K562 (cell line): ENCODE data around the gene EXOC4. TPM values are rescaled to one million over a fixed set of nuclear protein-coding genes. Genes with fewer than 3 reads are reported as not detected.

Experiments used
- ATAC-seq: fragments of 200-7000 bp; cut with Tn5 transposase; 3 replicates; pipeline ENCODE4 v1.9.1; 2020; ENCODE audit warnings: moderate library complexity
- BruUV-seq: library from RNA; stranded (reverse); fragments of 400-500 nt; replicated peaks from 2 replicates; lab custom pipeline; 2021; lab: Mats Ljungman, UMichigan
- CTCF ChIA-PET: fragments of 300-600 bp; formaldehyde crosslinking; extraction: SDS; loops from one replicate; lab custom pipeline; 2021; ENCODE audit warnings: low intra/inter-chr PET ratio; lab: Yijun Ruan, JAX
- POLR2A ChIA-PET: fragments of 300-600, 350-650 bp; sonication (Branson Sonifier 250); formaldehyde crosslinking; extraction: SDS; loops from one replicate; lab custom pipeline; 2021; ENCODE audit warnings: antibody characterized with exemption, inconsistent platforms; lab: Yijun Ruan, JAX
- DNase-seq, 4 experiments: peaks; one replicate each; pipeline versions ENCODE4 v3.0.0 to v3.0.0-alpha.2; 2011 to 2018; ENCODE audit warnings: low spot score in 3 of 4, mixed read lengths in 3 of 4; ENCODE audit errors: extremely low read depth in 1 of 4
- FAIRE-seq: peaks from 2 replicates; lab custom pipeline; 2011; peaks lifted over from hg19 to GRCh38; lab: Jason Lieb, UNC
- H2AFZ ChIP-seq: 2 replicates; pipeline ENCODE4 v1.6.0; 2011; ENCODE audit warnings: low read depth, low read length, control low read depth, inconsistent platforms
- H3K27ac ChIP-seq: fragments of 200-600 bp; 3 replicates; pipeline ENCODE4 v1.8.0; 2011; ENCODE audit warnings: low read depth, mild to moderate bottlenecking, control low read depth, inconsistent platforms, low read length, moderate library complexity, mixed read lengths; ENCODE audit errors: extremely low read depth
- H3K27me3 ChIP-seq, 2 experiments: fragments of 300-600 bp in 1 of 2; 2 replicates in 1 of 2; 3 replicates in 1 of 2; pipeline versions ENCODE4 v1.6.0 to v1.8.0; 2011; ENCODE audit warnings: inconsistent platforms in 2 of 2, low read length in 2 of 2, mild to moderate bottlenecking in 1 of 2, mixed read lengths in 1 of 2, moderate library complexity in 1 of 2; ENCODE audit not compliant: control insufficient read depth in 2 of 2, insufficient read depth in 2 of 2
- H3K36me3 ChIP-seq: fragments of 300-600 bp; 3 replicates; pipeline ENCODE4 v1.8.0; 2011; ENCODE audit warnings: mild to moderate bottlenecking, low read length, inconsistent platforms; ENCODE audit not compliant: control insufficient read depth, insufficient read depth
- H3K4me1 ChIP-seq, 2 experiments: fragments of 200-600 bp in 1 of 2; replicated peaks in 1 of 2; 2 replicates in 1 of 2; 3 replicates in 1 of 2; pipeline versions ENCODE4 v1.5.1 to v1.8.0; 2011; ENCODE audit warnings: inconsistent platforms in 2 of 2, low read length in 2 of 2, mild to moderate bottlenecking in 1 of 2, mixed read lengths in 1 of 2, moderate library complexity in 1 of 2; ENCODE audit not compliant: control insufficient read depth in 2 of 2, insufficient read depth in 2 of 2
- H3K4me2 ChIP-seq: 2 replicates; pipeline ENCODE4 v1.6.1; 2011; ENCODE audit warnings: low read length, control low read depth, inconsistent platforms, mixed read lengths; ENCODE audit not compliant: insufficient read depth
- H3K4me3 ChIP-seq: fragments of 200-600 bp; sonication (generic), shearing (Covaris generic); 2 replicates; pipeline ENCODE4 v1.5.1; 2016; ENCODE audit warnings: control low read depth, inconsistent platforms
- H3K79me2 ChIP-seq: fragments of 200-600 bp; 3 replicates; pipeline ENCODE4 v1.8.0; 2011; ENCODE audit warnings: low read length, inconsistent platforms; ENCODE audit not compliant: control insufficient read depth, insufficient read depth
- H3K9ac ChIP-seq, 2 experiments: 2 replicates each; pipeline versions ENCODE4 v1.6.0 to v1.6.1; 2011; ENCODE audit warnings: low read depth in 2 of 2, low read length in 2 of 2, control low read depth in 1 of 2, inconsistent platforms in 1 of 2, mild to moderate bottlenecking in 1 of 2, mixed read lengths in 1 of 2; ENCODE audit not compliant: insufficient read depth in 1 of 2
- H3K9me1 ChIP-seq: one replicate; pipeline ENCODE4 v1.6.0; 2011; ENCODE audit warnings: inconsistent platforms, mild to moderate bottlenecking, low read length, moderate library complexity; ENCODE audit not compliant: control insufficient read depth, insufficient read depth
- H3K9me3 ChIP-seq: replicated peaks from 2 replicates; pipeline ENCODE4 v1.5.1; 2011; ENCODE audit warnings: low read depth, low read length, inconsistent platforms; ENCODE audit not compliant: control insufficient read depth, insufficient read depth
- H4K20me1 ChIP-seq: replicated peaks from 2 replicates; pipeline ENCODE4 v1.6.1; 2011; ENCODE audit warnings: low read length, inconsistent platforms, mixed read lengths; ENCODE audit not compliant: control insufficient read depth, insufficient read depth
- ELF4 ChIP-seq: fragments of 450-650 bp; formaldehyde crosslinking; IDR thresholded peaks from 2 replicates; pipeline ENCODE4 v1.4.0; 2022; ENCODE audit warnings: missing genetic modification characterization
- FUS ChIP-seq: fragments of 200-400 bp; formaldehyde crosslinking; optimal IDR thresholded peaks from 2 replicates; pipeline ENCODE3; 2017; ENCODE audit warnings: low read depth, low read length
- HLTF ChIP-seq: fragments of 450-650 bp; IDR thresholded peaks from 2 replicates; pipeline ENCODE4 v1.6.1; 2016
- RBM25 ChIP-seq: fragments of 200-400 bp; formaldehyde crosslinking; IDR thresholded peaks from 2 replicates; pipeline ENCODE4 v1.6.1; 2018; ENCODE audit warnings: low read length, low read depth, moderate library complexity; ENCODE audit not compliant: severe bottlenecking
- ZNF707 ChIP-seq: fragments of 250-450 bp; sonication (Bioruptor Pico); conservative IDR thresholded peaks from 2 replicates; pipeline ENCODE4 v1.8.0; 2022; ENCODE audit warnings: inconsistent platforms, mild to moderate bottlenecking, moderate library complexity
- WGBS: fragments of 100-300 bp; shearing (Covaris generic); methylation state at CpG from one replicate; pipeline ENCODE4 v1.1.6; 2016; ENCODE audit warnings: low coverage, mixed read lengths; ENCODE audit not compliant: insufficient coverage; ENCODE audit errors: missing lambda C conversion rate; 5-methylcytosine and 5-hydroxymethylcytosine counted together
- in situ Hi-C: fragments of 300-500 bp; cut with MboI; formaldehyde crosslinking; loops from 4 replicates; pipeline ENCODE4 v1.15.0; 2018; ENCODE audit warnings: inconsistent platforms, mixed read lengths
- intact Hi-C: fragments of 100-400 bp; cut with micrococcal nuclease; formaldehyde crosslinking; loops from 2 replicates; pipeline ENCODE4 v1.14.2; 2022
- polyA plus RNA-seq, 8 experiments: library from polyadenylated mRNA; depleted of rRNA in 4 of 8; stranded (reverse) in 5 of 8; unstranded in 3 of 8; fragments of >200 nt; fragmentation: Nextera tagmentation in 2 of 8; fragmentation: Illumina TruSeq in 1 of 8; extraction: Ambion mirVana in 2 of 8; extraction: Trizol in 1 of 8; gene quantifications; 2 replicates each; pipeline versions ENCODE4 v1.2.1 to v1.2.3, GENCODE V29; 2011 to 2014; ENCODE audit warnings: inconsistent platforms in 1 of 8, missing spikeins in 1 of 8
- total RNA-seq, 7 experiments: library from RNA; depleted of rRNA in 6 of 7; stranded (reverse); fragments of >200 nt in 6 of 7; fragmentation: Illumina TruSeq in 2 of 7; extraction: Trizol in 2 of 7; gene quantifications; 2 replicates each; pipeline versions ENCODE4 v1.2.1 to v1.2.3, GENCODE V29; 2011 to 2021; ENCODE audit warnings: low replicate concordance in 1 of 7
- TF ChIP-seq, protein P1 (sequence below), 2 experiments: IDR thresholded peaks; 2 replicates each; pipeline ENCODE4 v1.6.1; 2012; ENCODE audit warnings: improper control_type of control experiment in 2 of 2, low read depth in 2 of 2, low read length in 2 of 2, borderline replicate concordance in 1 of 2
- TF ChIP-seq, protein P2 (sequence below): fragments of 150-350 bp; conservative IDR thresholded peaks from 2 replicates; pipeline ENCODE4 v1.6.1; 2014; ENCODE audit warnings: low read length
- TF ChIP-seq, protein P3 (sequence below), 2 experiments: fragments of 450-650 bp in 1 of 2; IDR thresholded peaks; 2 replicates each; pipeline ENCODE4 v1.6.1; 2011 to 2017; ENCODE audit warnings: low read depth in 2 of 2, antibody characterized with exemption in 1 of 2, borderline replicate concordance in 1 of 2, low read length in 1 of 2, mild to moderate bottlenecking in 1 of 2, mixed read lengths in 1 of 2; ENCODE audit not compliant: control insufficient read depth in 1 of 2
- TF ChIP-seq, protein P4 (sequence below): fragments of 450-650 bp; IDR thresholded peaks from 2 replicates; pipeline ENCODE4 v1.6.1; 2016; ENCODE audit warnings: borderline replicate concordance
- TF ChIP-seq, protein P5 (sequence below): fragments of 450-650 bp; formaldehyde crosslinking; IDR thresholded peaks from 2 replicates; pipeline ENCODE4 v1.4.0; 2022; ENCODE audit warnings: missing genetic modification characterization

Gene EXOC4
- total and polyA plus RNA-seq, 9 of the 15 experiments (the other 6 are each of a cell fraction or from before 2014, with no cell fraction given), result 18.5 to 73.1 (median 46.6) TPM

DNA sequence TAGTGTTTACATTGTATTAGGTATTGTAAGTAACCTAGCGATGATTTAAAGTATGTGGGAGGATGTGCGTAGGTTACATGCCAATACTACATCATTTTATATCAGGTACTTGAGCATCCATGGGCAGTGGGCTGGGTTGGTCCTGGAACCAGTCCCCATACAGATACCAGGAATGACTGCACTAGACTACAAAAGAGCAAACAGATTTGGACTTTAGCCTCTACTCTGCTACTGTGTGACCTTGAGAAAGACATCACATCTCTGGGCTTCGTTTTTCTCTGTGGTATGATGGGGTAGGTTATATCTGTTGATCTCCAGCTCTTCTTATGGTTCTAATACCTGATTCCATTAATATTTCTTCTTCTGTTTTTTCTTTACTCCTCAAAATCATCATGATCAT lies 461.8 kb downstream of the EXOC4 start:
- DNase-seq (no peak), FAIRE-seq (no peak), ATAC-seq (no peak)
- H3K79me2 ChIP-seq, result no peaks in the 10 kb centered on the region
- no peaks in the 10 kb centered on the region for H4K20me1 ChIP-seq
- no TSS peak for BruUV-seq
- TF ChIP-seq, protein P1, sequence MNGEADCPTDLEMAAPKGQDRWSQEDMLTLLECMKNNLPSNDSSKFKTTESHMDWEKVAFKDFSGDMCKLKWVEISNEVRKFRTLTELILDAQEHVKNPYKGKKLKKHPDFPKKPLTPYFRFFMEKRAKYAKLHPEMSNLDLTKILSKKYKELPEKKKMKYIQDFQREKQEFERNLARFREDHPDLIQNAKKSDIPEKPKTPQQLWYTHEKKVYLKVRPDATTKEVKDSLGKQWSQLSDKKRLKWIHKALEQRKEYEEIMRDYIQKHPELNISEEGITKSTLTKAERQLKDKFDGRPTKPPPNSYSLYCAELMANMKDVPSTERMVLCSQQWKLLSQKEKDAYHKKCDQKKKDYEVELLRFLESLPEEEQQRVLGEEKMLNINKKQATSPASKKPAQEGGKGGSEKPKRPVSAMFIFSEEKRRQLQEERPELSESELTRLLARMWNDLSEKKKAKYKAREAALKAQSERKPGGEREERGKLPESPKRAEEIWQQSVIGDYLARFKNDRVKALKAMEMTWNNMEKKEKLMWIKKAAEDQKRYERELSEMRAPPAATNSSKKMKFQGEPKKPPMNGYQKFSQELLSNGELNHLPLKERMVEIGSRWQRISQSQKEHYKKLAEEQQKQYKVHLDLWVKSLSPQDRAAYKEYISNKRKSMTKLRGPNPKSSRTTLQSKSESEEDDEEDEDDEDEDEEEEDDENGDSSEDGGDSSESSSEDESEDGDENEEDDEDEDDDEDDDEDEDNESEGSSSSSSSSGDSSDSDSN (IDR thresholded peaks at IDR 0.05; ENCODE audit: borderline replicate concordance in 1 of 2, low read depth in 2 of 2, low read length in 2 of 2), result no peak
- TF ChIP-seq ELF4 (CRISPR knock-in tag) (no peak), ZNF707 (CRISPR knock-in tag) (no peak), RBM25 (no peak), FUS (no peak), HLTF (no peak)
- TF ChIP-seq, protein P2, sequence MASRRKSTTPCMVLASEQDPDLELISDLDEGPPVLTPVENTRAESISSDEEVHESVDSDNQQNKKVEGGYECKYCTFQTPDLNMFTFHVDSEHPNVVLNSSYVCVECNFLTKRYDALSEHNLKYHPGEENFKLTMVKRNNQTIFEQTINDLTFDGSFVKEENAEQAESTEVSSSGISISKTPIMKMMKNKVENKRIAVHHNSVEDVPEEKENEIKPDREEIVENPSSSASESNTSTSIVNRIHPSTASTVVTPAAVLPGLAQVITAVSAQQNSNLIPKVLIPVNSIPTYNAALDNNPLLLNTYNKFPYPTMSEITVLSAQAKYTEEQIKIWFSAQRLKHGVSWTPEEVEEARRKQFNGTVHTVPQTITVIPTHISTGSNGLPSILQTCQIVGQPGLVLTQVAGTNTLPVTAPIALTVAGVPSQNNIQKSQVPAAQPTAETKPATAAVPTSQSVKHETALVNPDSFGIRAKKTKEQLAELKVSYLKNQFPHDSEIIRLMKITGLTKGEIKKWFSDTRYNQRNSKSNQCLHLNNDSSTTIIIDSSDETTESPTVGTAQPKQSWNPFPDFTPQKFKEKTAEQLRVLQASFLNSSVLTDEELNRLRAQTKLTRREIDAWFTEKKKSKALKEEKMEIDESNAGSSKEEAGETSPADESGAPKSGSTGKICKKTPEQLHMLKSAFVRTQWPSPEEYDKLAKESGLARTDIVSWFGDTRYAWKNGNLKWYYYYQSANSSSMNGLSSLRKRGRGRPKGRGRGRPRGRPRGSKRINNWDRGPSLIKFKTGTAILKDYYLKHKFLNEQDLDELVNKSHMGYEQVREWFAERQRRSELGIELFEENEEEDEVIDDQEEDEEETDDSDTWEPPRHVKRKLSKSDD, result no peak
- TF ChIP-seq, protein P3, sequence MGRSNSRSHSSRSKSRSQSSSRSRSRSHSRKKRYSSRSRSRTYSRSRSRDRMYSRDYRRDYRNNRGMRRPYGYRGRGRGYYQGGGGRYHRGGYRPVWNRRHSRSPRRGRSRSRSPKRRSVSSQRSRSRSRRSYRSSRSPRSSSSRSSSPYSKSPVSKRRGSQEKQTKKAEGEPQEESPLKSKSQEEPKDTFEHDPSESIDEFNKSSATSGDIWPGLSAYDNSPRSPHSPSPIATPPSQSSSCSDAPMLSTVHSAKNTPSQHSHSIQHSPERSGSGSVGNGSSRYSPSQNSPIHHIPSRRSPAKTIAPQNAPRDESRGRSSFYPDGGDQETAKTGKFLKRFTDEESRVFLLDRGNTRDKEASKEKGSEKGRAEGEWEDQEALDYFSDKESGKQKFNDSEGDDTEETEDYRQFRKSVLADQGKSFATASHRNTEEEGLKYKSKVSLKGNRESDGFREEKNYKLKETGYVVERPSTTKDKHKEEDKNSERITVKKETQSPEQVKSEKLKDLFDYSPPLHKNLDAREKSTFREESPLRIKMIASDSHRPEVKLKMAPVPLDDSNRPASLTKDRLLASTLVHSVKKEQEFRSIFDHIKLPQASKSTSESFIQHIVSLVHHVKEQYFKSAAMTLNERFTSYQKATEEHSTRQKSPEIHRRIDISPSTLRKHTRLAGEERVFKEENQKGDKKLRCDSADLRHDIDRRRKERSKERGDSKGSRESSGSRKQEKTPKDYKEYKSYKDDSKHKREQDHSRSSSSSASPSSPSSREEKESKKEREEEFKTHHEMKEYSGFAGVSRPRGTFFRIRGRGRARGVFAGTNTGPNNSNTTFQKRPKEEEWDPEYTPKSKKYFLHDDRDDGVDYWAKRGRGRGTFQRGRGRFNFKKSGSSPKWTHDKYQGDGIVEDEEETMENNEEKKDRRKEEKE (IDR thresholded peaks at IDR 0.05; ENCODE audit: borderline replicate concordance in 1 of 2, control insufficient read depth in 1 of 2, low read depth in 2 of 2, low read length in 1 of 2), result no peak
- TF ChIP-seq, protein P4, sequence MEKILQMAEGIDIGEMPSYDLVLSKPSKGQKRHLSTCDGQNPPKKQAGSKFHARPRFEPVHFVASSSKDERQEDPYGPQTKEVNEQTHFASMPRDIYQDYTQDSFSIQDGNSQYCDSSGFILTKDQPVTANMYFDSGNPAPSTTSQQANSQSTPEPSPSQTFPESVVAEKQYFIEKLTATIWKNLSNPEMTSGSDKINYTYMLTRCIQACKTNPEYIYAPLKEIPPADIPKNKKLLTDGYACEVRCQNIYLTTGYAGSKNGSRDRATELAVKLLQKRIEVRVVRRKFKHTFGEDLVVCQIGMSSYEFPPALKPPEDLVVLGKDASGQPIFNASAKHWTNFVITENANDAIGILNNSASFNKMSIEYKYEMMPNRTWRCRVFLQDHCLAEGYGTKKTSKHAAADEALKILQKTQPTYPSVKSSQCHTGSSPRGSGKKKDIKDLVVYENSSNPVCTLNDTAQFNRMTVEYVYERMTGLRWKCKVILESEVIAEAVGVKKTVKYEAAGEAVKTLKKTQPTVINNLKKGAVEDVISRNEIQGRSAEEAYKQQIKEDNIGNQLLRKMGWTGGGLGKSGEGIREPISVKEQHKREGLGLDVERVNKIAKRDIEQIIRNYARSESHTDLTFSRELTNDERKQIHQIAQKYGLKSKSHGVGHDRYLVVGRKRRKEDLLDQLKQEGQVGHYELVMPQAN, result no peak
- TF ChIP-seq, protein P5, sequence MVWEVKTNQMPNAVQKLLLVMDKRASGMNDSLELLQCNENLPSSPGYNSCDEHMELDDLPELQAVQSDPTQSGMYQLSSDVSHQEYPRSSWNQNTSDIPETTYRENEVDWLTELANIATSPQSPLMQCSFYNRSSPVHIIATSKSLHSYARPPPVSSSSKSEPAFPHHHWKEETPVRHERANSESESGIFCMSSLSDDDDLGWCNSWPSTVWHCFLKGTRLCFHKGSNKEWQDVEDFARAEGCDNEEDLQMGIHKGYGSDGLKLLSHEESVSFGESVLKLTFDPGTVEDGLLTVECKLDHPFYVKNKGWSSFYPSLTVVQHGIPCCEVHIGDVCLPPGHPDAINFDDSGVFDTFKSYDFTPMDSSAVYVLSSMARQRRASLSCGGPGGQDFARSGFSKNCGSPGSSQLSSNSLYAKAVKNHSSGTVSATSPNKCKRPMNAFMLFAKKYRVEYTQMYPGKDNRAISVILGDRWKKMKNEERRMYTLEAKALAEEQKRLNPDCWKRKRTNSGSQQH (CRISPR knock-in tag), result no peak
- intact Hi-C loops (no loop called here), in situ Hi-C loops (no loop called here)
- no peaks in the 10 kb centered on the region for H3K4me1 ChIP-seq
- H3K9me1 ChIP-seq, result no peaks in the 10 kb centered on the region
- H3K4me3 ChIP-seq, result no peak overlapping the region
- no peaks in the 10 kb centered on the region for H3K27me3 ChIP-seq
- ChIA-PET CTCF (no interaction called here), POLR2A (interaction anchor here (0.6 to 1.0 kb wide), 4 partner anchors 41 to 714 kb away, joined by 3 to 5 read pairs (median 3); no protein-coding TSS in a partner anchor)
- H3K9me3 ChIP-seq, result no peaks in the 10 kb centered on the region
- no peak overlapping the region for H3K9ac ChIP-seq
- H3K36me3 ChIP-seq, result no peaks in the 10 kb centered on the region
- 54% methylated on average over 3 of the region's 3 CpGs for WGBS
- H3K27ac ChIP-seq, result no peak overlapping the region
- H2AFZ ChIP-seq, result no peak overlapping the region
- H3K4me2 ChIP-seq, result no peak overlapping the region
